ENCODE data around the gene PJVK.
A peak's percentile ranks its signal among the peaks of the same experiment; 100 is the strongest.

Gene PJVK

GRCh38 chr2:178441426-178441825 is 9.8 kb upstream of the PJVK start:
- H3K27ac ChIP-seq, result no peak overlapping the region
- no peak for TF ChIP-seq CTCF (conservative IDR thresholded peaks at IDR 0.05)

- no peak for TF ChIP-seq CTCF (conservative IDR thresholded peaks at IDR 0.05)
Measured at GRCh38 chr2:178448968-178449661, 2.1 kb upstream of the PJVK start.

GRCh38 chr2:178449700-178450523 is 1.3 kb upstream of the PJVK start:
- TF ChIP-seq CTCF (conservative IDR thresholded peaks at IDR 0.05), result no peak
- H3K27ac ChIP-seq, result peak overlapping the region; percentile 93

More at GRCh38 chr2:178448968-178449661, 2.1 kb upstream of the PJVK start:
- H3K27ac ChIP-seq, result peak overlapping the region; percentile 93

GRCh38 chr2:178450524-178450773 is 729 bp upstream of the PJVK start:
- TF ChIP-seq CTCF (conservative IDR thresholded peaks at IDR 0.05), result no peak
- peak overlapping the region; percentile 93 for H3K27ac ChIP-seq

- no peak for TF ChIP-seq CTCF (conservative IDR thresholded peaks at IDR 0.05)
- H3K27ac ChIP-seq, result peak overlapping the region; percentile 43
Measured at GRCh38 chr2:178452334-178452733, 1.2 kb downstream of the PJVK start.

- TF ChIP-seq CTCF (conservative IDR thresholded peaks at IDR 0.05), result no peak
- H3K27ac ChIP-seq, result peak overlapping the region; percentile 43
Measured at GRCh38 chr2:178452870-178453269, 1.7 kb downstream of the PJVK start.

- TF ChIP-seq CTCF (conservative IDR thresholded peaks at IDR 0.05), result no peak
- H3K27ac ChIP-seq, result no peak overlapping the region
Measured at GRCh38 chr2:178455947-178456346, 4.8 kb downstream of the PJVK start.

All from VCaP (cell line).